GM19238 (cell line): ENCODE results near the gene HES6.
A peak's percentile ranks its signal among the peaks of the same experiment; 100 is the strongest.

ENCODE experiments used
- DNase-seq: peaks from one replicate; pipeline ENCODE4 v3.0.0; 2011; ENCODE audit warnings: low spot score; ENCODE audit not compliant: insufficient read length

Gene HES6, protein sequence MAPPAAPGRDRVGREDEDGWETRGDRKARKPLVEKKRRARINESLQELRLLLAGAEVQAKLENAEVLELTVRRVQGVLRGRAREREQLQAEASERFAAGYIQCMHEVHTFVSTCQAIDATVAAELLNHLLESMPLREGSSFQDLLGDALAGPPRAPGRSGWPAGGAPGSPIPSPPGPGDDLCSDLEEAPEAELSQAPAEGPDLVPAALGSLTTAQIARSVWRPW

DNA sequence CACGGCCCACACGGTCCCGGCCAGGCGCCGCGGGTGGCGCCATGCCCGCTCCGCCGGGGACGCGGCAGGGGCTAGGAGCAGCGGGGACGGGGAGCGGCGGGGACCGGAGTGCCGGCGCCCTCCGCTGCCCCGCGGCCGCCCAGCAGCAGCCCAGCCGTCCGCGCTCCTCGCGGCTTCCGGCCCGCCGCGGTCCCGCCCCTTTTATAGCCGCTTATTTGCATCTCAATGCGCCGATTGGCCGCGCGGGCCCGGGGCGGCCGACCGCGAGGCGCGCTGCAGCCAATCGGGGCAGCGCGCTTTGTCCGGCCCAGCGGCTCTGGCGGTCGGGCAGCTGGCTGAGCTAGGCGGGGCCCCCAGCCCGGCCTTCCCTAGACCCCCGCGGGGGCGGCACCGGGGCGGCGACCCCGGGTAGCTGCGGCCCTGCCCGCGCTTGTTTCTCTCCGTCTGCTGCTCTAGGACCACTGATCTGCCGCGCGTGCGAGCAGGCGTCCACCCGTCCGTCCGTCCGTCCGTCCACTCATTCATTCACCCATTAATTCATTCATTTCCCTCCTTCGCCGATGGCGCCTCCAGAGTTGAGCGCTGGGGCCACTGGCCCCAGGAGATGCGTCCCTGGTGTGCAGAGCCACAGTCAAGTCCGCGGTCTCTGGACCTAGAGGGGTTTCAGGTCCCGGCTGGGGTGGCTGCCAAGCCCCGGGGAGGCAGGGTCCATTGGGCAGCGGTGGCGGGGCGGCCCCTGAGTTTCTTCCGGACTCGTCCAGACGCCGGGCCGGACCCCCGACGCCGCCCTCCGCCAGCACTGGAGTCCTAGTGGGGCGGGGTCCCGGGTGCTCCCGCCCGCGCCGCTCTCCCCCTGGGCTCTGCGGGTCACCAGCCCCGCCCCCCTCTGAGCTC lies at the start of gene HES6:
Gene HES6 (minus strand): TSS at position 176 of the 894 bp plus-strand sequence. CDS start 133 bp downstream, at position 43.
- peak; percentile 95 for DNase-seq

DNA sequence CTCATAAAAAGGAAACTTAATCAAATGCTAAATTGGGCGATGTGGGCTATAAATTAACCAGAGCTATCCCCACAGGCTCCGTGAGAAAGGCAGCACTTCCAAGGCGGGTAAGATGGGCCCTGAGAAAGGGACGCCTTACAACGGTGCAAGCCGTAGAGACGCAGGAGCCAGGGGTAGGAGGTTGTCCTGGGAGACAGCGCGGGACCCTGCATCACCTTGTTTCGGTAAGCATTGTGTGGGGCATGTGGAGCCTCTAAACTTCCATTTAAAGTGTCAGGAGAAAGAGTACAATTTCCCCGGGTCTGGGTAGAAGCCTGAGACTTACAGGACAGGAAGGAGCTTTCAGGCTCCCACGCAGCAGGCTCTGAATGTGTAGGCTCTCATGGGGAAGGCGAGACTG lies 49.7 kb upstream of the HES6 start:
- no peak for DNase-seq

DNA sequence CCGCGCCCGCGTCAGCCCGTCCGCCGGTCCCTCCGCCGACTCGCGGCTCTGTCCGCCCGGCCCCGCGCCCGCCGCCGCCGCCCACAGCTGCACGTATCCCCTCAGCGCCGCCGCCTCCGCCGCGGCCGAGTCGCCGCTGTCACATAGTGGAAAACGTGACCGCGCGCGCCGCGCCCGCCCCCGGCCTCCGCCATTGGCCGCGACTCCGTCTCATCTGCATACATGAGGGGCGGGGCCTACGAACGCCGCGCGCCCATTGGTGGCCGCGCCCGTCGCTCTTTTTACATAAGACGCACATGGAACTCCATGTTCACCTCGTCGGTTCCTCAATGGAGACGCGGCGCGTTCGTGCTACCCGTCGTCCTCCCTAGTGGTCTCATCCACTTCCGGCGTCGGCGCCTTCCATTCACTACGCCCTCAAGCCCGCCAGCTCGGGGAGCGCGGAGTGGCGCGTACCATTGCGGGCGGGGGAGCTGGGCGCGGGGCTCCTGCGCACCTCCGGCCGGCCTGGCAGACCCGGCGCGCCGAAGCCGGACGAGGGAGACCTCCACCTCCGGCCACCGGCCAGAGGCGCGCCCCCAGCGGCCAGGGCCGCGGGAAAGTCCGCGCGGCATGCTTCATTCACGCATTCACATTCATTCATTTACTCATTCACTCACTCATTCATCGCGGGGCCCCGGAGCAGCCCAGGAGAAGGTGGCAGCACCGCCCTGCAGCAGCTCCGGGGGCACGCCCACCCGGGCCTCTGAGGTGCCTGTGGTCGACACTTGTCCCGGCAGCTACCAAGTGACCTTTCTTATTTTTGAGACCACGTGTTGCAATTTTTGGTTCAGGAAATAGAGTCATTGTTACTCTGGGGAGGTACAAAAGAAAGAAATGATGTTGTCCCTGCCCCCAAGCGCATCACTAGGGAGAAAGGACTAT lies 49.1 kb upstream of the HES6 start:
- DNase-seq, result peak; percentile 95

DNA sequence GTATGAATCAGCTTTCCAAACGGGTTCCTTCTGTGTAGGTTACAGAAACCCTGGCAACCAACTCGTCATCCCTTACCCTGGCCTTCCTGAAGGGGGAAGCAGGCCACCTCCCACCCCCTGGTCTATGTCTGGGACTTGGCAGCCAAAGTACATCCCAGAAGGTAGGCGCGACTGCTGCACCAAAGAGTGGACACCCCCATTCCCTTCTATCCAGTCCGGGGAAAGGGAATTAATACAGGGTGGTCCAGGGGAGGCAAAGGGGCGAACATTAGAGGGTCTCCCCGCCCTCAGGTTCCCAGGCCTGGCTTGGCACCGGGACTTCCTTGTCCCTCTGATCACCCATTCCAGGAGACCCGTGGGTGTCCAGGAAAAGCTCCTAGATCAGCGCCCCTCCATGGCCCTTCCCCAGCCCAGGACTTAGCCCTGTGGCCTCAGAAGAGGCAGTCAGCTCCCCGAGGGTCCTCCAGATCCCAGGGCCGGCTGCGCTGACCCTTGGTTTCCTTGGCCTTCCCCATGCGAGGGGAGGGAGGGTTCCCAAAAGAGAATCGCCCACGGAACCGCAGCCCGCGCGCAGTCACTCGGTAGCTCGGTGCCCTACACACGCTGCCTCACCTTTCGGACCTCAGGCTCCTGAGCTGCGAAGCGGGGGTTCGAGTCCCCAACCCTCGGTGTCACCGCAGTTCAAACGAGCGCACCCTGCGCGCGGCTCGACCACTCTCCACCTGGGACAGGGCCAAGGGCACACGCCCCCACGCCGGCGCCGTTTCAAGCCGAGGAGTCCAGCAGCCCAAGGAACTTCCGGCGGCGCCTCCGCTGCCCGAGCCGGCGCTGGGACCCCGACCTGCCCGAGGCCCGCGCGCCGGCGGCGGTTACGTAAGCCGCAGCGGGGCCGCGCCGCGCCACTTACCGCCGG lies 48.2 kb upstream of the HES6 start, which contains the start of gene PER2:
Gene PER2 (minus strand): TSS at position 874 of the 913 bp plus-strand sequence. CDS start 10,674 bp downstream, outside the sequence.
- peak; percentile 62 for DNase-seq

DNA sequence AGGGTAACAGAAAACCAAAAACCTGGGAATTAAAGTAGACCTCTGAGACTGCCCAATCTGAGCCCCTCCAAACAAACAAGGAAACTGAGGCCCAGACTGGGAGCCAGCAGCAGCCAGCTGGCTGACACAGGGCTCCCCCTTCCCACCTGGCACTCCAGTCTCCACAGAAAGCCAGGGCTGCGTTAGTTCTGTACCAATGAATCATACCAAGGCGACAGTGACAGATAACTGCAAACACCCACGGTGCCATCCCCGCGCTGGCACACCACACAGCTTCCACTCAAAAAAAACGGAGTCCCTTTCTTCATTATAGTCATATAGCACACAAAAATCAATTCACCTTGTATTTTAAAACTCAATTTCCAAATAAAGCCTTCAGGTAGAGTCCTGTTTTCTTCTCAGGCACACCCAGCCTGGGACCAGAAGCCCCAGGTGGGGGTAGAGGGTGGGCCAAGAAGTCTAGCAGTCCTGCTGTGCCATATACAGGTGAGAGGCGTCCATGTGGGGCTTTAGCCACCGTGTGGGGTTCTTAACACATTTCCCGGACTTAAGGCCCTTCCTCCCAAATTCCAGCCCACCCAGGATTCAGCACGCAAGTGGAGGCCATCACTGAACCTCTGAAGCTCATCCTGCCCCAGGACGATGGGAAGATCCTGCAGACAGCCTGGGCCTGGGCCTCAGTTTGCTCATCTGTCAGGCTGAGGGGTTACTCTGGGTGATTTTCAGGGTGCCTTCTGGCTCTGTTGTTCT lies 47.3 kb upstream of the HES6 start:
- no peak for DNase-seq

DNA sequence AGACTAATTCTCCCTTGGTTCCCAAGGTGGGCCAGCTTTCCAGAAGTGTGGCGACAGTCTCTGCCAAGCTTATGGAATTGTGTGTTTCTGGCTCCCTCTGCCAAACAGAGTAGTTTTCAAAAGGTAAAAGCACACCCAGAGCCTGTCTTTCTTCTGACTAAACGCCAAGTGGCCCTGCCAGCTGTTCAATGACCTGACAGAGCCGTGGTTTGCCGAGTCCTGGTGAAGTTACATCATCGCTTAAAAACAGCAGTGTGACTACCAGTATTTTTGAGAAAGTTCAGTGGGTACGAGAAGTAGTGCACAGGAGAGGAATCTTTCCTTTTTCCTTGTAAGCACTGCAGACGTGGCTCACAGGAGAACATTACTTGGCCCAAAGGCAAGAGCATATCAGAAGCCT lies 46.7 kb upstream of the HES6 start:
- no peak for DNase-seq

DNA sequence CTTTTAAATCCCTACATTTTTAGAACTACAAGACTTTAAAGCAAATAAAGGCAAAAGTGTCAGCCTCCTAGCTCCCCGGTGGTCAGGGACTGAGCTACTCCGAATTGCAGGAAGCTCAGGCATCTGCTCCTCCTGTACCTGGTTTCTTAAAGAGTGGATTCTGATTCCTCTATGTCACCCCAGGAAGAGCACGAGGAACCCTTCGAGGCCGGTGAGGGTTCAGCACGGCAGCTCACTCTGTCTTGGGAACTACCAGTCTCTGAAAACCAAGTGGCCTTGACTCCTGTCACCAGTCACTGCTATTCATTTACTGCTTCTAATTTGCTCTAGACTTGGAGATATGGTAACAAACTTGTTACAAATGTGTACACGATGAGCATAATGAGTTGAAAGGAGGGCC lies 46.3 kb upstream of the HES6 start:
- DNase-seq, result no peak

DNA sequence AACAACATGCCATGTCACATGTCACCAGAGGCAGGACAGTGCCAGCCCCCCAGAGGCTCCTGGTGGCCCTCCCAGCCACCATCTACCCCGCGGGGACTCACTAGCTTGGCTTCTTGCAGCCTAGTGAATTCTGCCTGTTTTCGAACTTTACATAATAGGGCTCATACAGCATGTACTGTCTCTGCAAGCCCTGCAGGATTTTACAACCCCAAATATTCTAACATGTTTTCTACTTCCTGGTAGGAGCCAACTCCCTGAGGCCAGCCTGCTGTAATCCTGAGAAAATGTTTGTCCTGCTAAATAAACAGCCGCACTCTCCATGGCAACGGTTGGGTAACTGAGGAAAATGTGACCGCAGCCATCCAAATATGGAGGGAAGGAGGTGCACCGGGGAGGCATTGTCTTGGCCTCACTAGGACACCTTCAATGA lies 45.8 kb upstream of the HES6 start:
- no peak for DNase-seq

DNA sequence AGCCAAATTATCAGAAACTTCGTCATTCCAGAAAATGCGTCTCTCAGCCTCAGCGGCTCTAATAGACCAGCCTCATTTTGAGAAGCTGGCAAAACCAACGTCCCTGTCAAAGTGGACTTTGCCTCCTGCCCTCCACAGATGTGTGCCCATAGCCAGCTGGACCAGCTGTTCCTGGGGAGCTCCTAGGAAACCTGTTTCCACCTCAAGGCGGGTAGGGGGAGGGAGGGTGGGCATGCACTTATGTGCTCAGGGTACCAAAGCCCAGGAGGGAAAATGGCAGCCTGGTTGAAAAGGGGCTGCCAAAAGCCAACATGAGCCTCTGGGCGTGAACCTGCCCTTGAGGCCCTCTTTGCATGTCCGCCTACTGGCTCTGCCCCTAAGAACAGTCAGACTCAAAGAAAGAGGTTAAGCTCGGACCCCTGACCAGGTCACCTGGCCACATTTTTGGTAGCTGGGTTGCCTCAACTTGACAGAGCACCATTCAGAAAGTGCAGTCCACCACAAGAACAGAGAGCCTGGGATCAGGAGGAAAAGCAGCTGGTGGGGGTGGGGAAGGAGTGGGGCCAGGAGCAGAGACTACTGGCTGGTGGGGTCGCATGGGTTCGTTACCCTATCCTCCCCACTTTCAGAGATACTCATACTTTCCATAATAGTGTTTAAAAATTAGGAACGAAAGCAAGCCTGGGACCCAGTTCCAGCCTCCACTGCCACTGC lies 45.1 kb upstream of the HES6 start:
- DNase-seq, result no peak

DNA sequence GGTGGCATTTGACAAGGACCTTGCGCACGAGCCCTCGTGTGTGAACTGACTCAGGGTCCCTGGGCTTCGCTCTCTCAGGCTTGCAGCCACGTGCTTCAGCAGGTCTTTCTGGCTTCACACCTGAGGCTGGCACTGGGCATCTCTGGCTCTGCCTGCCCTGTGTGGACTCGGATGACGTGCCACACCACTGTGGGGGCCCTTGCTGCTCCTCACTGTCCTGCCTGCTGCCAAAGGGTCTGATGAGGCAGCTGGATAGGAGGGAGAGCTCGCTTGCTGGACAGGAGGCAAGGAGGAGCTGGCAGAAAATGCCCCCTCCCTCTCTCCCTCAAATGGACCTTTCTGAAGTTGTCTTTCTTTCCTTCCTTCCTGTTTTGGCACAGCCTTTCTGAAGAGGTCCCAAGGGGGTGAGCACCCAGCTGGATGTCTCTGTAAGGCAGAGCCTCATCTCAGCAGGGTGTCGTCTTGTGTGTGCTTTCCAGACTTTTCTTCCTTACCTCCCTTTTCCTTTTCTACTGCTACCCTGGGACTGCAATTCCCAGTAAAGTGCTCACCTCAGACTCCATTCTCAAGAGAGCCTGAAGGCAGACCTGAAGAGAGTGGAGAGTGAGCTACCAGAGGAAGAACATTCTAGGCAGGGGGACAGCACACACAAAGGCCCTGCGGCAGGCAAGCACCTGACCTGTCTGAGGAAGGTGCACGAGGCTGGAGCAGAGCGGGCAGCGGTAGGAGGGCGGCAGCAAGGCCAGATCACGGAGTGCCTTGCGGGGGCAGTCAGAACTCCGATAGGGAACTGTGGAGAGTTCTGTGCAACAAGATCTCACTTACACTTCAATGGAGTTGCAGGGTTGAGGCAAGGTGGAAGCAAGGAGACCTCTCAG lies 43.3 kb upstream of the HES6 start:
- no peak for DNase-seq

DNA sequence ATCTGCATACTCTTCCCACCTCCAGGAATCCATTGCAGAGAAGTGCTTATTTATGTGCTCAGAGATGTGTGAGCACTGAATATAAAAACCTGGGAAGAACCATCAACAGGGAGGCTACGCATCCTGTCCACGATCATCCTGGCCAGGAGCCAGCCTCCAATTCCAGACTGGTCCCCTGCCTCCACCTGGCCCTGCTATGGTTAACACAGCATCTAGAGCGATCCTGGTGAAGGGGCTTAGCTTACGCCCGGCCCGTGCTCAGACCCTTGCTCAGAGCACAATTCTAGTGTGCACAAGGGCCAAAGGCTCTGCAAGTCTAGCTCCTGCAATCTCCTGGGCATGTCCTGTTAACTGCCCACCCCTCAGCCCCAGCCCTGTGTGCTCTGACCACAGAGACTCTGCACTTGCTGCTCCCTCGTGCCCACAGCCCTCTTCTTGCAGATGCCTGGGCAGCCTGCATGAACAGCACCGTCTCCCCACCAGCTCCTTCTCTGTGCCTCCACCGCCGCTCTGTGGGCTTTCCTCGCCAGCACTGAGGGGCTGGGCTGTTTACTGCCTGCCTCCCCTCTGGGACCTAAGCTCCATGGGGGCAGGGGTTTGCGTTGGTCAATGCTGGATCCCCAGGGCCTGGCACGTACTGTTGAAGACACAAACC lies 42.1 kb upstream of the HES6 start:
- DNase-seq, result no peak

DNA sequence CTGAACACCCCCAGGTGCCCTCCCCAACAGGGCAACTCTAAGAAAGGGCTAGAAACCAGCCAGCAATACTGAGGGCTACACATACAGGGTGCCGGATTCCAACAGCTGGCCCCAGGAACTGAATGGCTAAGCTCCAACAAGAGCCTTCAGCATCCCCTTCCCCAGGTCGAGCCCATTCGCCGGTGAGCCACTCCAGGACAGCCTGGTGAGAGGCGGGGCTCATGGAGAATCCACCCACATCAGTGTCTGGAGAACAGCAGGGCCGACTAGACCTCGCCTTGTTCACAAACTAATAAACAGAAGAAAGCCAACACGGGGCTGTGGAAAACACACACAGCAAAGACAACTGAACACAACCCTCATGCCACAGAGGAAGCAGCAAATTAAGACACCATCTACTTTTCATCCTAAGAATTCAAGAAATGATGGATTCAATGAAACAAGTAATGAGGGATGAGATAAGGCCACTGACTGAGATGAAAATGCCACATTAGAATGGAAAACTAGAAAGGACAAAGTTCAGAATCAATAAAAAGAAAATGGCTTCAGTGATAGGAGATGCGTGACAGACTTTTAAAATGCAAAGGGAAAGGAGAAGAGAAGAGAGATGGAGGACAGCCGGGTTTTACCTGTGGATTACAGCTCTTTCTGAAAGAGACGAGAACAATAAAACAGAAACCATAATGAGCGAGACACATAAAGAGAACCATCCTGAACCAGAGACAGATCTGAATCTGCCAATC lies 40.4 kb upstream of the HES6 start:
- no peak for DNase-seq

DNA sequence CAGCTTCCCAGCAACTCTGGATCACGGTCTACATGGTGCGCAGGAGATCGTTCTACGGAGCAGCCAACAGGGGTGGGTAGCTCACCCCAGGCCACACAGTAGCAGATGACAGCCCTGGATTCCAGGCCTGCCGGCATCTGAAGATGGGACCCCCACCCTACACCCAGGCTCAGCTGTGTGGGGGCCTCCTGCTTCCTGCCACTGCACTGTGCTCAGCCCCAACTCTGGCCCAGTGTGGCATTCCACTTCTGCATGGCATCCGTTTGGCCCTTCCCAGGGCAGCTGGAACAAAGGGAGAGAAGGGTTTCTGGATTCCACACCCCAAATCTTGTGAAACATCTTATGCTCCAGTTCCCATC lies 39.5 kb upstream of the HES6 start:
- no peak for DNase-seq

DNA sequence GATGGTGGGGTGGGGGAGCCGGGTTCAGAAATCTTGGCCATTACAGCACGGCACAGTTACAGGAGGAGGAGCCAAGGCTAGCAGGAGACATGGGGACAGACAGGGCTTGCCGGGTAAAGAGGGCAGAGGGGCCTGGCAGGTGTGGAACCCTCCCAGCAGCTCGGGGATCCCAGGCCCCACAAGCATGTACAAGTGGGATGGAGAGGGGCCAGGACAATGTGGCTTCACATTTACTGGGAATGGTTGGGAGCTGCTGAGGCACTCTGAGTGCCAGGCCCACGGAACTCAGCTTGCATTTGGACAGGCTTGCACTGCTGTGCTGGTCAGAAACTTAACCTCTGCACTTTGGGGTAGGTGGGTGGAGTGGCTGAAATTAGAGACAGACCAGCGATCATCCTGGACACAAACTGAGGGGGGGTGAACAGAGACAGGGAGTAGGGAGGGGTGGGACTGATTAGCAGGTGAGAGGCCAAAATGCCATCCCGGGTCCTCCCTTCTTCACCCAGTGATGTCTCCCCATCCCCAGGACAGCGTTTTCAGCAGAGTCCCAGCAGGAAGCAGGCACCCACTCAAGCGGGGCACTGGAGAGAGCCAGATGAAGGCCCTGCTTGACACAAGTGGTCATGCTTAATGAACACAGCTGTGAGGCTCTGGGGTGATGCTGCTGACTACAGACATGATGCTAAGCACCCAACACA lies 38.9 kb upstream of the HES6 start:
- DNase-seq, result no peak

DNA sequence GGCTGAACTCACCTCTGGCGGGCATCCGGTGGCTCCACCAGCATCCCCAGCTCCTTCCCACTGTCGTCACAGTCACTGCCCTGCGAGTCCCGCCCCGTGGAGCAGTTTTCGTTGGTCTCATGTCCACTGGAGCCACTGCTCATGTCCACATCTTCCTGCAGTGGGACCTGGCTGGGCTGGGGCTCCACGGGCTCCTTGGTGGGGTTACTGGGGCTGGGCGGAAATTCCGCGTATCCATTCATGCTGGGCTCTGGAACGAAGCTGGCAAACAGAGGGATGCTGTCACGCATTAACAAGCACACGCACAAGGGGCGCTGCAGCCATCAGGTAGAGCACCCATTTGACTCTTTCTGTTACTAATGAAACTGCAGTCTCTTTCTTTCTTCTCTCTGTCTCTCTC lies 37.9 kb upstream of the HES6 start:
- DNase-seq, result no peak

DNA sequence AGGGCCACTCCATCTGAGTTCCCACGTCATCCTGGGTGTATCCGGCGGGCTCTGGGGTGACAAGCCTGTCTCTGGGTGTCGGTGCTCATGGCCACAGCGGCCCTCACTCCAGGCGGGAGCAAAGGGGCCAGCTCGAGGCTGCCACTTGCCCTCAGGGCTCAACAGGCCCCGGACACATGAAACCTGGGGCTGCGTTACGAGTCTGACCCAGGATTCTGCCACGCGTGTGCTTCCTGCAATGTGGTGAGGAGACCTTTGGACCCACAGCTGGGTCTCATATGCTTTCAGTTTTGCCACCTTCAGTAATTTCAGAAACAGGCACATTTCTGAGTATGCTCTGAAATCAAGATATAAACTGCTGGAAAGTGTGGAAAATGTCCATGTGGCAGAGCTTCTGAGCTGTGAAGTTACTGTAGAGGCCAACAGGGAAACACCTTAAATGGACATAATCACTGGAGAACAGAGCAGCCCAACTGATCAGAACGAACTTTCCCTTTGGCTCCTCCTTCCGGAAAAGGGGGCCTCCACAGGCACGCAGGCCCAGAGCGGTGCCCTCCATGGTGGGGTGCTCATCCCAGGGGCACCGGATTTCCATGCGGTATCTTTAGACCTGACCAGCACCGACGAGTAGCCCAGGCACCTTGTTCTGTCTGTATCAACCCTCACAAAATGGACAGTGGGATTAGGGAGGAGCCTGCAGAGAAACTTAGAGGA lies 34.5 kb upstream of the HES6 start:
- no peak for DNase-seq
